CD14-positive monocyte (primary cell): Measurements from ENCODE around the gene SLC6A15. TPM values are rescaled to one million over a fixed set of nuclear protein-coding genes. Genes with fewer than 3 reads are reported as not detected.

ENCODE experiments used
- DNase-seq, 3 donors: peaks; one replicate each; pipeline ENCODE4 v3.0.0-alpha.2; 2011 to 2022
- H2AFZ ChIP-seq: 2 replicates; pipeline ENCODE4 v1.6.0; 2012; ENCODE audit warnings: mild to moderate bottlenecking, low read depth, low read length, inconsistent platforms; ENCODE audit not compliant: insufficient read depth, poor library complexity, severe bottlenecking
- H3K27ac ChIP-seq, 2 donors: 1 replicate in 1 of 2; 2 replicates in 1 of 2; pipeline ENCODE4 v1.5.1; 2012 to 2013; ENCODE audit warnings: low read length in 2 of 2, control low read depth in 1 of 2, inconsistent platforms in 1 of 2, low read depth in 1 of 2, mild to moderate bottlenecking in 1 of 2
- H3K27me3 ChIP-seq, 2 donors: one replicate each; pipeline versions ENCODE4 v1.6.0 to v1.6.1; 2011 to 2013; ENCODE audit warnings: low read length in 2 of 2; ENCODE audit not compliant: control insufficient read depth in 2 of 2, insufficient read depth in 2 of 2
- H3K36me3 ChIP-seq, 2 donors: replicated peaks in 1 of 2; 1 replicate in 1 of 2; 2 replicates in 1 of 2; pipeline versions ENCODE4 v1.5.1 to v1.6.1; 2012 to 2013; ENCODE audit warnings: low read length in 2 of 2, control low read depth in 1 of 2, inconsistent platforms in 1 of 2, mild to moderate bottlenecking in 1 of 2; ENCODE audit not compliant: insufficient read depth in 2 of 2, control insufficient read depth in 1 of 2
- H3K4me1 ChIP-seq, 2 donors: 1 replicate in 1 of 2; 2 replicates in 1 of 2; pipeline versions ENCODE4 v1.5.1 to v1.6.1; 2012 to 2013; ENCODE audit warnings: low read length in 2 of 2, control low read depth in 1 of 2, inconsistent platforms in 1 of 2, mild to moderate bottlenecking in 1 of 2, moderate library complexity in 1 of 2; ENCODE audit not compliant: insufficient read depth in 2 of 2, control insufficient read depth in 1 of 2
- H3K4me2 ChIP-seq: replicated peaks from 2 replicates; pipeline ENCODE3; 2012; ENCODE audit warnings: low read length, moderate library complexity, mild to moderate bottlenecking; ENCODE audit not compliant: poor library complexity, severe bottlenecking; ENCODE audit errors: extremely low read depth
- H3K4me3 ChIP-seq, 3 experiments: fragments of 200-600 bp in 1 of 3; sonication (generic) in 1 of 3; replicated peaks in 1 of 3; 1 replicate in 2 of 3; 2 replicates in 1 of 3; pipeline ENCODE4 v1.5.1; 2011 to 2013; ENCODE audit warnings: low read length in 3 of 3, mild to moderate bottlenecking in 3 of 3, control low read depth in 2 of 3, low read depth in 2 of 3, inconsistent platforms in 1 of 3, moderate library complexity in 1 of 3
- H3K79me2 ChIP-seq: 2 replicates; pipeline ENCODE4 v1.6.0; 2012; ENCODE audit warnings: mild to moderate bottlenecking, control low read depth, inconsistent platforms, low read length, moderate library complexity; ENCODE audit not compliant: insufficient read depth
- H3K9ac ChIP-seq: 2 replicates; pipeline ENCODE4 v1.6.0; 2017; ENCODE audit warnings: low read length, mild to moderate bottlenecking; ENCODE audit not compliant: insufficient read depth, poor library complexity, severe bottlenecking
- H3K9me3 ChIP-seq, 2 donors: replicated peaks in 1 of 2; 1 replicate in 1 of 2; 2 replicates in 1 of 2; pipeline versions ENCODE4 v1.5.1 to v1.6.1; 2012 to 2013; ENCODE audit warnings: low read length in 2 of 2, control low read depth in 1 of 2; ENCODE audit not compliant: control insufficient read depth in 1 of 2, insufficient read depth in 1 of 2
- H4K20me1 ChIP-seq: 2 replicates; pipeline ENCODE4 v1.6.0; 2012; ENCODE audit warnings: mild to moderate bottlenecking, low read length, control low read depth, moderate library complexity; ENCODE audit not compliant: insufficient read depth
- H3K27ac Mint-ChIP-seq, 7 donors: one replicate each; pipeline ENCODE4 v1.8.0; 2020; ENCODE audit warnings: mild to moderate bottlenecking in 7 of 7, mixed read lengths in 7 of 7, moderate library complexity in 6 of 7, inconsistent platforms in 2 of 7
- H3K27me3 Mint-ChIP-seq, 3 donors: one replicate each; pipeline ENCODE4 v1.8.0; 2021 to 2022; ENCODE audit warnings: low read depth in 3 of 3, mild to moderate bottlenecking in 3 of 3, mixed read lengths in 3 of 3, moderate library complexity in 3 of 3, inconsistent platforms in 1 of 3
- H3K36me3 Mint-ChIP-seq, 2 donors: one replicate each; pipeline ENCODE4 v1.8.0; 2020; ENCODE audit warnings: mixed read lengths in 2 of 2, inconsistent platforms in 1 of 2, mild to moderate bottlenecking in 1 of 2
- H3K4me1 Mint-ChIP-seq: one replicate; pipeline ENCODE4 v1.8.0; 2020; ENCODE audit warnings: mild to moderate bottlenecking, mixed read lengths
- H3K4me3 Mint-ChIP-seq, 2 donors: one replicate each; pipeline ENCODE4 v1.8.0; 2020; ENCODE audit warnings: mild to moderate bottlenecking in 2 of 2, mixed read lengths in 2 of 2, moderate library complexity in 1 of 2
- H3K9me3 Mint-ChIP-seq, 7 donors: one replicate each; pipeline ENCODE4 v1.8.0; 2020 to 2022; ENCODE audit warnings: mixed read lengths in 7 of 7, mild to moderate bottlenecking in 6 of 7, moderate library complexity in 6 of 7, inconsistent platforms in 2 of 7
- CTCF ChIP-seq: fragments of 200-600 bp; IDR thresholded peaks from one replicate; pipeline ENCODE4 v1.8.0; 2022; ENCODE audit warnings: antibody characterized with exemption, mild to moderate bottlenecking
- WGBS: methylation state at CpG from one replicate; pipeline ENCODE4 v1.1.5; 2013; ENCODE audit warnings: missing lambda C conversion rate; ENCODE audit not compliant: insufficient coverage; 5-methylcytosine and 5-hydroxymethylcytosine counted together
- intact Hi-C, 2 donors: fragments of 100-400 bp; cut with micrococcal nuclease; formaldehyde crosslinking; loops; one replicate each; pipeline versions ENCODE4 v1.15.0 to v1.15.1; 2023
- polyA plus RNA-seq, 3 donors: library from polyadenylated mRNA; depleted of rRNA in 1 of 3; unstranded in 2 of 3; stranded (reverse) in 1 of 3; fragments of 300-500 nt in 2 of 3; fragments of >200 nt in 1 of 3; fragmentation: Illumina TruSeq in 2 of 3; gene quantifications; 1 replicate in 2 of 3; 2 replicates in 1 of 3; pipeline ENCODE4 v1.2.3, GENCODE V29; 2012 to 2021

Gene SLC6A15
- polyA plus RNA-seq, 3 donors, result not detected

GRCh38 chr12:84950971-84951546 lies 38.5 kb upstream of the SLC6A15 start:
- no peaks in the 10 kb centered on the region for H3K9me3 ChIP-seq
- H3K27me3 ChIP-seq, result no peaks in the 10 kb centered on the region
- intact Hi-C loops, result no loop called here
- DNase-seq, result no peak
- no CpG with 5 or more reads among the region's 3 CpGs for WGBS
- no peaks in the 10 kb centered on the region for H3K79me2 ChIP-seq
- no peak for TF ChIP-seq CTCF
- Mint-ChIP-seq H3K4me3 (no peak overlapping the region), H3K36me3 (no peaks in the 10 kb centered on the region), H3K9me3 (peaks cover 0 to 3% (median 0%) of the 10 kb centered on the region in 7 donors), H3K27me3 (peaks cover 0 to 2% (median 1%) of the 10 kb centered on the region in 3 donors), H3K27ac (no peak overlapping the region), H3K4me1 (no peaks in the 10 kb centered on the region)
- no peak overlapping the region for H3K27ac ChIP-seq
- no peak overlapping the region for H3K4me3 ChIP-seq
- H3K4me1 ChIP-seq, result no peaks in the 10 kb centered on the region
- no peak overlapping the region for H3K9ac ChIP-seq
- H2AFZ ChIP-seq, result no peak overlapping the region
- no peaks in the 10 kb centered on the region for H3K36me3 ChIP-seq
- H4K20me1 ChIP-seq, result no peaks in the 10 kb centered on the region
- no peak overlapping the region for H3K4me2 ChIP-seq

GRCh38 chr12:84946753-84947152 lies 34.2 kb upstream of the SLC6A15 start:
- no peak overlapping the region for H3K4me2 ChIP-seq
- H3K4me1 ChIP-seq, result no peaks in the 10 kb centered on the region
- Mint-ChIP-seq H3K4me1 (no peaks in the 10 kb centered on the region), H3K27me3 (peaks cover 0 to 1% (median 0%) of the 10 kb centered on the region in 3 donors), H3K27ac (no peak overlapping the region), H3K36me3 (no peaks in the 10 kb centered on the region), H3K4me3 (no peak overlapping the region), H3K9me3 (peaks cover 0 to 7% (median 2%) of the 10 kb centered on the region in 7 donors)
- no peaks in the 10 kb centered on the region for H3K36me3 ChIP-seq
- no peaks in the 10 kb centered on the region for H3K27me3 ChIP-seq
- H3K9me3 ChIP-seq, result no peaks in the 10 kb centered on the region
- TF ChIP-seq CTCF, result no peak
- H3K9ac ChIP-seq, result no peak overlapping the region
- no CpG with 5 or more reads among the region's 2 CpGs for WGBS
- H2AFZ ChIP-seq, result no peak overlapping the region
- H3K4me3 ChIP-seq, result no peak overlapping the region
- DNase-seq, result no peak
- H3K79me2 ChIP-seq, result no peaks in the 10 kb centered on the region
- intact Hi-C loops, result no loop called here
- no peak overlapping the region for H3K27ac ChIP-seq
- H4K20me1 ChIP-seq, result no peaks in the 10 kb centered on the region
